ENCODE results near the gene ABCA8.

ABCA8 gene

GRCh38 chr17:68878226-68878885 lies 76.8 kb downstream of the ABCA8 start:
- H3K27ac ChIP-seq: no peak overlapping the region
- TF ChIP-seq CTCF (conservative IDR thresholded peaks at IDR 0.05): no peak

- no peak overlapping the region for H3K27ac ChIP-seq
- TF ChIP-seq CTCF (conservative IDR thresholded peaks at IDR 0.05): no peak
These were observed 83.7 kb downstream of the ABCA8 start for GRCh38 chr17:68871447-68871846.

- TF ChIP-seq CTCF (conservative IDR thresholded peaks at IDR 0.05): no peak
- no peak overlapping the region for H3K27ac ChIP-seq
These were observed 84.2 kb downstream of the ABCA8 start for GRCh38 chr17:68870976-68871375.

- H3K27ac ChIP-seq: no peak overlapping the region
- no peak for TF ChIP-seq CTCF (conservative IDR thresholded peaks at IDR 0.05)
These were observed 84.9 kb downstream of the ABCA8 start for GRCh38 chr17:68870161-68870826.

- no peak overlapping the region for H3K27ac ChIP-seq
- TF ChIP-seq CTCF (conservative IDR thresholded peaks at IDR 0.05): no peak
These were observed 86.5 kb downstream of the ABCA8 start for GRCh38 chr17:68868708-68869107.

GRCh38 chr17:68867759-68868516 lies 87.3 kb downstream of the ABCA8 start:
- H3K27ac ChIP-seq: no peak overlapping the region
- TF ChIP-seq CTCF (conservative IDR thresholded peaks at IDR 0.05): no peak

- no peak overlapping the region for H3K27ac ChIP-seq
- no peak for TF ChIP-seq CTCF (conservative IDR thresholded peaks at IDR 0.05)
These were observed 89.6 kb downstream of the ABCA8 start for GRCh38 chr17:68865584-68865983.
